NCI-H1694 treated with DMSO at 0.1 percent for 48 hours (cell line): Measurements from ENCODE around the gene ARHGAP40.

Experiments
- DNase-seq: peaks from one replicate; lab custom pipeline; 2025; lab: John Stamatoyannopoulos, UW

Gene ARHGAP40

GRCh38 chr20:38685271-38685670 lies 83.7 kb downstream of the ARHGAP40 start:
- DNase-seq = no peak

- DNase-seq = no peak
Observed at GRCh38 chr20:38685853-38686473, 84.4 kb downstream of the ARHGAP40 start.

- DNase-seq = no peak
Observed at GRCh38 chr20:38692436-38693411, 91.1 kb downstream of the ARHGAP40 start.

GRCh38 chr20:38697306-38697705 lies 95.7 kb downstream of the ARHGAP40 start:
- DNase-seq = no peak

GRCh38 chr20:38698541-38698940 lies 96.9 kb downstream of the ARHGAP40 start:
- DNase-seq = no peak

GRCh38 chr20:38700141-38700540 lies 98.5 kb downstream of the ARHGAP40 start:
- no peak for DNase-seq
